Posterior cingulate gyrus (tissue), 11 donors: ENCODE data around the gene PGAM5.
A peak's percentile ranks its signal among the peaks of the same experiment; 100 is the strongest.
"Not testable (repeated sequence)": the region's sequence is repeated elsewhere in the genome, so short reads cannot be mapped to it uniquely, and the experiment has no call there.

ENCODE experiments used
- DNase-seq, 10 donors: peaks; one replicate each; pipeline versions ENCODE4 v3.0.0 to v3.0.0-alpha.2; 2020 to 2021; ENCODE audit warnings: mixed read lengths in 3 of 10
- intact Hi-C: fragments of 100-400 bp; cut with DNase I; formaldehyde crosslinking; loops from one replicate; pipeline ENCODE4 v1.15.1; 2023

PGAM5 gene

GRCh38 chr12:132687211-132688164, 23.2 kb upstream of the PGAM5 start, which contains the start of the genes POLE and PXMP2:
POLE (minus strand) TSS chr12:132687342; CDS start chr12:132687315, 27 bp downstream.
PXMP2 (plus strand) TSS chr12:132687587; CDS start chr12:132687671, 84 bp downstream.
- intact Hi-C loops: no loop called here
- DNase-seq: peak; percentile 78 to 99 (median 93)

- intact Hi-C loops: no loop called here
- DNase-seq: peak in 1 of 10 donors; percentile 49
Measured at GRCh38 chr12:132689227-132689626, 21.4 kb upstream of the PGAM5 start.

- intact Hi-C loops: no loop called here
- peak in 1 of 10 donors; percentile 12 for DNase-seq
Measured at GRCh38 chr12:132690112-132690511, 20.5 kb upstream of the PGAM5 start.

- DNase-seq, intact Hi-C loops: not testable (repeated sequence)
Measured at GRCh38 chr12:132692030-132692429, 18.6 kb upstream of the PGAM5 start.

GRCh38 chr12:132694888-132695287, 15.8 kb upstream of the PGAM5 start:
- peak in 1 of 10 donors; percentile 35 for DNase-seq
- intact Hi-C loops: not testable (repeated sequence)

- intact Hi-C loops: no loop called here
- DNase-seq: peak in 2 of 10 donors; percentile 15 to 26
Measured at GRCh38 chr12:132695431-132695830, 15.2 kb upstream of the PGAM5 start.

GRCh38 chr12:132698341-132698740, 12.3 kb upstream of the PGAM5 start:
- peak in 1 of 10 donors; percentile 3 for DNase-seq
- intact Hi-C loops: no loop called here

- intact Hi-C loops: no loop called here
- DNase-seq: peak in 1 of 10 donors; percentile 31
Measured at GRCh38 chr12:132700212-132700822, 10.3 kb upstream of the PGAM5 start.

GRCh38 chr12:132702640-132703039, 8.0 kb upstream of the PGAM5 start:
- peak in 1 of 10 donors; percentile 39 for DNase-seq
- intact Hi-C loops: no loop called here

GRCh38 chr12:132703641-132704040, 7.0 kb upstream of the PGAM5 start:
- DNase-seq: no peak
- intact Hi-C loops: no loop called here

GRCh38 chr12:132707241-132707640, 3.4 kb upstream of the PGAM5 start:
- intact Hi-C loops: no loop called here
- DNase-seq: peak in 2 of 10 donors; percentile 2 to 21

- DNase-seq: peak in 1 of 10 donors; percentile 3
- intact Hi-C loops: no loop called here
Measured at GRCh38 chr12:132708150-132708549, 2.5 kb upstream of the PGAM5 start.

GRCh38 chr12:132710043-132710404, 618 bp upstream of the PGAM5 start:
- intact Hi-C loops: loop anchor here (10.0 kb wide), 1 partner anchor 55 kb away; the partner anchor contains the start of gene ANKLE2
- peak in 3 of 10 donors; percentile 23 to 86 (median 77) for DNase-seq

- intact Hi-C loops: loop anchor here (10.0 kb wide), 1 partner anchor 54 kb away; the partner anchor contains the start of gene ANKLE2
- DNase-seq: peak in 1 of 10 donors; percentile 78
Measured at GRCh38 chr12:132711080-132711843, 620 bp downstream of the PGAM5 start.

- intact Hi-C loops: loop anchor here (10.0 kb wide), 1 partner anchor 52 kb away; the partner anchor contains the start of gene ANKLE2
- DNase-seq: no peak
Measured at GRCh38 chr12:132713123-132713522, 2.5 kb downstream of the PGAM5 start.

- DNase-seq: peak in 2 of 10 donors; percentile 12 to 45
- intact Hi-C loops: loop anchor here (10.0 kb wide), 1 partner anchor 49 kb away; the partner anchor contains the start of gene ANKLE2
Measured at GRCh38 chr12:132715874-132716273, 5.2 kb downstream of the PGAM5 start.

GRCh38 chr12:132716356-132716755, 5.7 kb downstream of the PGAM5 start:
- intact Hi-C loops: loop anchor here (10.0 kb wide), 1 partner anchor 48 kb away; the partner anchor contains the start of gene ANKLE2
- DNase-seq: peak in 2 of 10 donors; percentile 47 to 68

- intact Hi-C loops: loop anchor here (10.0 kb wide), 1 partner anchor 48 kb away; the partner anchor contains the start of gene ANKLE2
- peak in 2 of 10 donors; percentile 46 to 62 for DNase-seq
Measured at GRCh38 chr12:132717011-132717410, 6.4 kb downstream of the PGAM5 start.

- DNase-seq: peak in 3 of 10 donors; percentile 62 to 82 (median 66)
- intact Hi-C loops: loop anchor here (10.0 kb wide), 1 partner anchor 47 kb away; the partner anchor contains the start of gene ANKLE2
Measured at GRCh38 chr12:132717531-132718387, 7.1 kb downstream of the PGAM5 start.
